Trophoblast cell (in vitro differentiated cells and primary cell): ENCODE data around the gene VWA8.
"Not testable (repeated sequence)": the region's sequence is repeated elsewhere in the genome, so short reads cannot be mapped to it uniquely, and the experiment has no call there.

Experiments
- DNase-seq, 2 donors: peaks; one replicate each; pipeline ENCODE4 v3.0.0-alpha.2; 2016
- H2AFZ ChIP-seq: 2 replicates; pipeline ENCODE4 v1.6.1; 2013; ENCODE audit warnings: low read length, moderate library complexity, mild to moderate bottlenecking; ENCODE audit not compliant: insufficient read depth, poor library complexity
- H2AK5ac ChIP-seq: 2 replicates; pipeline ENCODE4 v1.6.1; 2013; ENCODE audit warnings: mild to moderate bottlenecking, low read length
- H2BK120ac ChIP-seq: 2 replicates; pipeline ENCODE4 v1.6.1; 2013; ENCODE audit warnings: low read length, mild to moderate bottlenecking, moderate library complexity; ENCODE audit not compliant: insufficient read depth, poor library complexity
- H2BK12ac ChIP-seq: 2 replicates; pipeline ENCODE4 v1.6.1; 2013; ENCODE audit warnings: mild to moderate bottlenecking, low read length, moderate library complexity
- H2BK5ac ChIP-seq: 2 replicates; pipeline ENCODE4 v1.6.1; 2013; ENCODE audit warnings: low read length, low read depth, moderate library complexity, mild to moderate bottlenecking; ENCODE audit not compliant: poor library complexity
- H3K14ac ChIP-seq: 2 replicates; pipeline ENCODE4 v1.6.1; 2013; ENCODE audit warnings: mild to moderate bottlenecking, low read length
- H3K18ac ChIP-seq: 2 replicates; pipeline ENCODE4 v1.6.1; 2013; ENCODE audit warnings: mild to moderate bottlenecking, low read length
- H3K23ac ChIP-seq: 2 replicates; pipeline ENCODE4 v1.6.1; 2013; ENCODE audit warnings: low read length
- H3K27ac ChIP-seq: 2 replicates; pipeline ENCODE4 v1.5.1; 2013; ENCODE audit warnings: low read depth, mild to moderate bottlenecking, inconsistent platforms, low read length, moderate library complexity
- H3K27me3 ChIP-seq: 2 replicates; pipeline ENCODE4 v1.6.1; 2013; ENCODE audit warnings: inconsistent platforms, mild to moderate bottlenecking, low read length, moderate library complexity; ENCODE audit not compliant: insufficient read depth
- H3K36me3 ChIP-seq, 2 experiments: 1 replicate in 1 of 2; 2 replicates in 1 of 2; pipeline ENCODE4 v1.6.1; 2013; ENCODE audit warnings: low read length in 2 of 2, mild to moderate bottlenecking in 2 of 2, moderate library complexity in 1 of 2; ENCODE audit not compliant: insufficient read depth in 2 of 2, control insufficient read depth in 1 of 2
- H3K4ac ChIP-seq: 2 replicates; pipeline ENCODE4 v1.6.1; 2013; ENCODE audit warnings: low read depth, mild to moderate bottlenecking, low read length, moderate library complexity
- H3K4me1 ChIP-seq, 2 experiments: 1 replicate in 1 of 2; 2 replicates in 1 of 2; pipeline ENCODE4 v1.6.1; 2013; ENCODE audit warnings: low read length in 2 of 2, mild to moderate bottlenecking in 2 of 2, moderate library complexity in 1 of 2; ENCODE audit not compliant: insufficient read depth in 2 of 2, control insufficient read depth in 1 of 2
- H3K4me2 ChIP-seq: 2 replicates; pipeline ENCODE4 v1.6.1; 2013; ENCODE audit warnings: inconsistent platforms, mild to moderate bottlenecking, low read length, moderate library complexity
- H3K4me3 ChIP-seq: 2 replicates; pipeline ENCODE4 v1.5.1; 2013; ENCODE audit warnings: mild to moderate bottlenecking, low read depth, low read length, inconsistent platforms
- H3K79me1 ChIP-seq: one replicate; pipeline ENCODE4 v1.6.1; 2013; ENCODE audit warnings: low read length
- H3K79me2 ChIP-seq: 2 replicates; pipeline ENCODE4 v1.6.1; 2013; ENCODE audit warnings: low read length, mild to moderate bottlenecking; ENCODE audit not compliant: control insufficient read depth, insufficient read depth, poor library complexity
- H3K9ac ChIP-seq: 2 replicates; pipeline ENCODE4 v1.6.1; 2013; ENCODE audit warnings: mild to moderate bottlenecking, low read length
- H3K9me3 ChIP-seq: 2 replicates; pipeline ENCODE4 v1.6.1; 2013; ENCODE audit warnings: low read depth, mild to moderate bottlenecking, control low read depth, inconsistent platforms, low read length; ENCODE audit not compliant: insufficient read depth
- H4K12ac ChIP-seq: 2 replicates; pipeline ENCODE4 v1.6.1; 2013; ENCODE audit warnings: low read depth, mild to moderate bottlenecking, low read length, moderate library complexity
- H4K8ac ChIP-seq: 2 replicates; pipeline ENCODE4 v1.6.1; 2013; ENCODE audit warnings: low read depth, mild to moderate bottlenecking, low read length, moderate library complexity
- H4K91ac ChIP-seq: one replicate; pipeline ENCODE4 v1.6.1; 2013; ENCODE audit warnings: low read depth, mild to moderate bottlenecking, low read length, moderate library complexity
- WGBS: extraction: QIAGEN DNeasy Blood & Tissue Kit; methylation state at CpG from one replicate; pipeline ENCODE4 v1.1.7; 2013; ENCODE audit warnings: missing lambda C conversion rate; ENCODE audit not compliant: insufficient read length, insufficient coverage; ENCODE audit errors: extremely low coverage; 5-methylcytosine and 5-hydroxymethylcytosine counted together

Gene VWA8

DNA sequence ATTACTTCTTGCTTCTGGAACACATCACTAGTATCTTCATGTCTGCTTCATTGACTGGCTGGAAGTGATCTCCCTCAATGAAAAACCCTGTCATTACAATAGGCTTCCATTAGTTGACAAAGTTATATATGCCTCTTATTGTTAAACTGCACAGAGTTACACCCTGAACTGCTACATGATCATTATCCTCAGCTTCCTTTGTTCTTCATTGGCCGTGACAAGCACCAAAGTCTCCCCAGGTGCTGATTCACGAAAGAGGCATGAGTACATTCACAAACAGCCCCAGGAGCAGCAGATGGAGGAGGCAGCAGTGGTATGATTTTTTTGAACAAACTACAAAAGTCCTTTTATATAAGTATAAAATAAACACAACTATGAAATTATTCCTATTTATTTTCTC lies 51.4 kb downstream of the VWA8 start:
- Histone ChIP-seq H2BK12ac (no peak overlapping the region), H3K23ac (no peak overlapping the region), H3K4ac (no peak overlapping the region), H3K27me3 (no peaks in the 10 kb centered on the region), H4K8ac (no peak overlapping the region), H2AK5ac (no peak overlapping the region), H4K91ac (no peak overlapping the region), H4K12ac (no peak overlapping the region), H3K36me3 (peaks cover 2% of the 10 kb centered on the region in 2 experiments), H2AFZ (no peak overlapping the region), H3K9ac (no peak overlapping the region), H3K27ac (no peak overlapping the region), H3K4me3 (no peak overlapping the region), H2BK120ac (no peak overlapping the region), H3K79me1 (no peaks in the 10 kb centered on the region), H3K79me2 (no peaks in the 10 kb centered on the region), H3K4me2 (no peak overlapping the region), H3K14ac (no peak overlapping the region), H3K9me3 (no peaks in the 10 kb centered on the region), H3K18ac (no peak overlapping the region), H3K4me1 (no peaks in the 10 kb centered on the region), H2BK5ac (no peak overlapping the region)
- no CpG with 5 or more reads among the region's 2 CpGs for WGBS
- peak in 1 of 2 donors; percentile 28 for DNase-seq

DNA sequence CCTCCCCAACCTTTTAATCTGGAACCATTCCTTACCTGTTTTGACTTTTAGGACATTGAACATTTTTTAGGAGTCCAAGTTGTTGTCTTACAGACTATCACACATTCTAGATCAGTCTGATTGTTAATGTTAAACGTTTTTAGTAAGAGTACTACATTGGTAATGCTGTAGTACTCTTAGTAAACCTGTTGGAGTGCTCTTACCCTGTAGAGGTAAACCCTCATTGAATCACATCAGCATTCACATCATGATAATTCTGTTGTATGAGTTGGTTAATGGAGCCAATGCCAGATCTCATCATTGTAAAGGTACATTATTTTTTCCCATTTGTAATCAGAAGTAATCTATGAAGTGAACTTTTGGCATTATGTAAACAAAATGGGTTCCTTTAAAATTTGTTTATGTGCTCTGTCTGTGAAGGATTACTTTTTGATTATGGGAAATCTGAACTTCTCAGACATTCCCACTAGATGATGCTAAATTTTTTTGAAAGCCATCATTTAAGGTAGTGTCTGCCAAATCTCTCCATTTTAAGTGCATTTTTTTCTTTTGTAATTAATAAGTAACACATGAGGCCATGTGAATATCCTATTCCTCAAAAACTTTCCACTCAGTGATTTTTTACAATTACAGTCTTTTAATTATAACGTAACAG lies 55.2 kb downstream of the VWA8 start:
- Histone ChIP-seq H3K27ac (no peak overlapping the region), H3K4me1 (no peaks in the 10 kb centered on the region), H4K12ac (no peak overlapping the region), H3K4me2 (no peak overlapping the region), H3K14ac (no peak overlapping the region), H3K27me3 (no peaks in the 10 kb centered on the region), H2BK120ac (no peak overlapping the region), H4K8ac (no peak overlapping the region), H3K4ac (no peak overlapping the region), H2BK12ac (no peak overlapping the region), H3K18ac (no peak overlapping the region), H3K9ac (no peak overlapping the region), H3K79me1 (no peaks in the 10 kb centered on the region), H3K36me3 (peaks cover 2% of the 10 kb centered on the region in 2 experiments), H2BK5ac (no peak overlapping the region), H3K4me3 (no peak overlapping the region), H2AFZ (no peak overlapping the region), H3K23ac (no peak overlapping the region), H2AK5ac (no peak overlapping the region), H3K9me3 (no peaks in the 10 kb centered on the region), H4K91ac (no peak overlapping the region), H3K79me2 (no peaks in the 10 kb centered on the region)
- DNase-seq: peak in 1 of 2 donors; percentile 59
- WGBS: no CpG with 5 or more reads among the region's 2 CpGs

DNA sequence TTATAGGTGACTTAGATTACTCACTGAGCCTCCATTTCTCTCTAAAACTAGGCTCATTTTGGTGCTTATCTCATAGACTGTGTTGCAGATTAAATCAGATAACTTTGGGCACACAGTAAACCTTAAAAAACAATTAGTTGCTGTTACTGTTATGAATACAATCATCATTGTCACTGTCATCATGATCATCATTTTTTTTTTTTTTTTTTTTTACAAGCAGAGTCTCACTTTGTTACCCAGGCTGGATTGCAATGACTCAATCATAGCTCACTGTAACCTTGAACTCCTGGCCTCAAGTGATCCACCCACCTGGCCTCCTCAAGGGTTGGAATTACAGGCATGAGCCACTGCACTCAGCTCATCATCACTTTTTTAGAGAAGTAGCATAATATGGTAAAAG lies 60.0 kb downstream of the VWA8 start:
- Histone ChIP-seq H3K27ac (no peak overlapping the region), H3K4me2 (no peak overlapping the region), H3K4me1 (no peaks in the 10 kb centered on the region), H2AFZ (no peak overlapping the region), H3K79me2 (no peaks in the 10 kb centered on the region), H3K9me3 (no peaks in the 10 kb centered on the region), H3K4ac (no peak overlapping the region), H4K12ac (no peak overlapping the region), H3K27me3 (no peaks in the 10 kb centered on the region), H2BK5ac (no peak overlapping the region), H3K14ac (no peak overlapping the region), H2BK120ac (no peak overlapping the region), H3K18ac (no peak overlapping the region), H3K23ac (no peak overlapping the region), H3K4me3 (no peak overlapping the region), H2BK12ac (no peak overlapping the region), H4K8ac (no peak overlapping the region), H2AK5ac (no peak overlapping the region), H3K9ac (no peak overlapping the region), H3K36me3 (no peaks in the 10 kb centered on the region), H3K79me1 (no peaks in the 10 kb centered on the region), H4K91ac (no peak overlapping the region)
- DNase-seq: no peak

DNA sequence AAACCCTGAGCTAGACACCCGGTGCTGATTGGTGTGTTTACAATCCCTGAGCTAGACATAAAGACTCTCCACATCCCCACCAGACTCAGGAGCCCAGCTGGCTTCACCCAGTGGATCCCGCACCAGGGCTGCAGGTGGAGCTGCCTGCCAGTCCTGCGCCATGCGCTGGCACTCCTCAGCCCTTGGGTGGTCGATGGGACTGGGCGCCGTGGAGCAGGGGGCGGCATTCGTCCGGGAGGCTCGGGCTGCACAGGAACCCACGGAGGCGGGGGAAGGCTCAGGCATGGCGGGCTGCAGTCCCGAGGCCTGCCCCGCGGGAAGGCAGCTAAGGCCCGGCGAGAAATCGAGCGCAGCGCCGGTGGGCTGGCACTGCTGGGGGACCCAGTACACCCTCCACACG lies 62.5 kb downstream of the VWA8 start:
- not testable (repeated sequence) for H4K12ac ChIP-seq, H3K4ac ChIP-seq, H3K79me2 ChIP-seq, H3K4me3 ChIP-seq, H2BK120ac ChIP-seq, H3K27me3 ChIP-seq, DNase-seq, H3K9me3 ChIP-seq, H3K4me1 ChIP-seq, H2AFZ ChIP-seq, H3K9ac ChIP-seq, H2BK5ac ChIP-seq, H3K36me3 ChIP-seq, H3K14ac ChIP-seq, H4K8ac ChIP-seq, H3K23ac ChIP-seq, H4K91ac ChIP-seq, H2BK12ac ChIP-seq, H3K27ac ChIP-seq, H3K79me1 ChIP-seq, H3K4me2 ChIP-seq, H3K18ac ChIP-seq, H2AK5ac ChIP-seq
- no CpG with 5 or more reads among the region's 24 CpGs for WGBS
